Endothelial cell of umbilical vein (primary cell): Measurements from ENCODE around the gene TNNI3K. TPM values are rescaled to one million over a fixed set of nuclear protein-coding genes. Genes with fewer than 3 reads are reported as not detected.

Experiments
- BruUV-seq: library from RNA; stranded (reverse); fragments of 400-500 nt; replicated peaks from 2 replicates; lab custom pipeline; 2021; lab: Mats Ljungman, UMichigan
- CTCF ChIA-PET: fragments of 300-600, 350-600 bp; sonication (Branson Sonifier 250); formaldehyde crosslinking; loops from one replicate; lab custom pipeline; 2021; ENCODE audit warnings: antibody characterized with exemption, inconsistent platforms; lab: Charles Lee
- POLR2A ChIA-PET: fragments of 300-600, 350-600 bp; sonication (Branson Sonifier 250); formaldehyde crosslinking; loops from one replicate; lab custom pipeline; 2021; ENCODE audit warnings: antibody characterized with exemption, inconsistent platforms; lab: Charles Lee
- DNase-seq: peaks from one replicate; pipeline ENCODE4 v3.0.0-alpha.2; 2011; ENCODE audit warnings: low read depth, low spot score
- FAIRE-seq: peaks from 2 replicates; lab custom pipeline; 2011; peaks lifted over from hg19 to GRCh38; lab: Jason Lieb, UNC
- H2AFZ ChIP-seq: 2 replicates; pipeline ENCODE4 v1.6.0; 2012; ENCODE audit warnings: low read depth, low read length, control low read depth, inconsistent platforms
- H3K27ac ChIP-seq: 2 replicates; pipeline ENCODE4 v1.5.1; 2011; ENCODE audit warnings: low read depth, mild to moderate bottlenecking, control low read depth, low read length, moderate library complexity; ENCODE audit not compliant: insufficient read depth
- H3K27me3 ChIP-seq, 2 experiments: 2 replicates each; pipeline versions ENCODE4 v1.6.0 to v1.6.1; 2011; ENCODE audit warnings: low read length in 2 of 2, mixed read lengths in 1 of 2; ENCODE audit not compliant: control insufficient read depth in 2 of 2, insufficient read depth in 2 of 2
- H3K36me3 ChIP-seq, 2 experiments: 2 replicates in 1 of 2; 3 replicates in 1 of 2; pipeline ENCODE4 v1.5.1; 2011; ENCODE audit warnings: low read length in 2 of 2, mild to moderate bottlenecking in 1 of 2, moderate library complexity in 1 of 2; ENCODE audit not compliant: control insufficient read depth in 2 of 2, insufficient read depth in 2 of 2; ENCODE audit errors: extremely low read depth in 1 of 2
- H3K4me1 ChIP-seq: 3 replicates; pipeline ENCODE4 v1.5.1; 2011; ENCODE audit warnings: mild to moderate bottlenecking, low read length; ENCODE audit not compliant: control insufficient read depth, insufficient read depth; ENCODE audit errors: extremely low read depth
- H3K4me2 ChIP-seq: 2 replicates; pipeline ENCODE4 v1.6.1; 2011; ENCODE audit warnings: low read length, control low read depth, mixed read lengths; ENCODE audit not compliant: insufficient read depth
- H3K4me3 ChIP-seq, 3 experiments: fragments of 200-600 bp in 1 of 3; sonication (generic), shearing (Covaris generic) in 1 of 3; replicated peaks in 1 of 3; 2 replicates each; pipeline ENCODE4 v1.5.1; 2011 to 2016; ENCODE audit warnings: control low read depth in 3 of 3, low read length in 3 of 3, mild to moderate bottlenecking in 2 of 3, inconsistent platforms in 1 of 3, low read depth in 1 of 3, moderate library complexity in 1 of 3; ENCODE audit not compliant: insufficient read depth in 1 of 3
- H3K79me2 ChIP-seq: 2 replicates; pipeline ENCODE4 v1.6.0; 2012; ENCODE audit warnings: low read length, inconsistent platforms; ENCODE audit not compliant: control insufficient read depth, insufficient read depth
- H3K9ac ChIP-seq: replicated peaks from 2 replicates; pipeline ENCODE3; 2011; ENCODE audit warnings: low read length, control low read depth; ENCODE audit not compliant: insufficient read depth; ENCODE audit errors: extremely low read depth
- H3K9me1 ChIP-seq: replicated peaks from 3 replicates; pipeline ENCODE4 v1.6.0; 2011; ENCODE audit warnings: mild to moderate bottlenecking, low read length; ENCODE audit not compliant: control insufficient read depth, insufficient read depth; ENCODE audit errors: extremely low read depth
- H3K9me3 ChIP-seq: replicated peaks from 2 replicates; pipeline ENCODE4 v1.5.1; 2012; ENCODE audit warnings: low read length, inconsistent platforms; ENCODE audit not compliant: control insufficient read depth, insufficient read depth
- H4K20me1 ChIP-seq: replicated peaks from 2 replicates; pipeline ENCODE3; 2011; ENCODE audit warnings: mild to moderate bottlenecking, low read length; ENCODE audit not compliant: control insufficient read depth, insufficient read depth; ENCODE audit errors: extremely low read depth
- CTCF ChIP-seq, 2 donors: IDR thresholded peaks; 1 replicate in 1 of 2; 2 replicates in 1 of 2; pipeline ENCODE4 v1.5.1; 2011; ENCODE audit warnings: low read length in 2 of 2, mild to moderate bottlenecking in 2 of 2, moderate library complexity in 2 of 2, control low read depth in 1 of 2, inconsistent platforms in 1 of 2, low read depth in 1 of 2; ENCODE audit not compliant: insufficient read depth in 1 of 2; ENCODE audit errors: extremely low read depth in 1 of 2
- EZH2 ChIP-seq: IDR thresholded peaks from 2 replicates; pipeline ENCODE4 v1.6.1; 2012; ENCODE audit warnings: borderline replicate concordance, low read depth, mild to moderate bottlenecking, moderate library complexity, low read length, inconsistent platforms; ENCODE audit not compliant: severe bottlenecking
- FOS ChIP-seq: IDR thresholded peaks from 2 replicates; pipeline ENCODE4 v1.6.1; 2011; ENCODE audit warnings: mild to moderate bottlenecking, low read length, moderate library complexity, borderline replicate concordance; ENCODE audit not compliant: insufficient read depth
- GATA2 ChIP-seq: IDR thresholded peaks from 2 replicates; pipeline ENCODE4 v1.7.0; 2011; ENCODE audit warnings: low read depth, mild to moderate bottlenecking, moderate library complexity, mixed read lengths, low read length; ENCODE audit not compliant: insufficient read length, insufficient read depth
- JUN ChIP-seq: IDR thresholded peaks from 2 replicates; pipeline ENCODE4 v1.6.1; 2011; ENCODE audit warnings: borderline replicate concordance, low read depth; ENCODE audit not compliant: insufficient read length, insufficient read depth
- MAX ChIP-seq: IDR thresholded peaks from 2 replicates; pipeline ENCODE4 v1.6.1; 2011; ENCODE audit not compliant: insufficient read depth, insufficient read length
- MYC ChIP-seq: IDR thresholded peaks from one replicate; pipeline ENCODE4 v1.6.1; 2011; ENCODE audit warnings: mild to moderate bottlenecking, low read depth, low read length
- POLR2A ChIP-seq: IDR thresholded peaks from 2 replicates; pipeline ENCODE4 v1.6.1; 2012; ENCODE audit warnings: low read depth, mild to moderate bottlenecking, control low read depth, low read length
- POLR2AphosphoS5 ChIP-seq: IDR thresholded peaks from 2 replicates; pipeline ENCODE4 v1.6.1; 2012; ENCODE audit warnings: low read depth, mild to moderate bottlenecking, control low read depth, low read length, moderate library complexity; ENCODE audit not compliant: insufficient read depth
- dilution Hi-C: fragments of 300-500 bp; cut with MboI; formaldehyde crosslinking; loops from one replicate; pipeline ENCODE4 v1.15.0; 2019; ENCODE audit warnings: low sequenced_read_pairs; ENCODE audit not compliant: extremely low pct_ligation_motif_present
- intact Hi-C: fragments of 100-400 bp; cut with micrococcal nuclease; formaldehyde crosslinking; loops from one replicate; pipeline ENCODE4 v1.10.0; 2022
- polyA plus RNA-seq, 4 experiments: library from polyadenylated mRNA; depleted of rRNA in 3 of 4; stranded (reverse) in 3 of 4; unstranded in 1 of 4; fragments of >200 nt; gene quantifications; 2 replicates each; pipeline versions ENCODE4 v1.2.1 to v1.2.3, GENCODE V29; 2011 to 2012; ENCODE audit warnings: missing spikeins in 1 of 4
- total RNA-seq: library from RNA; stranded (reverse); gene quantifications from 2 replicates; pipeline ENCODE4 v1.2.3, GENCODE V29; 2021

TNNI3K gene
- total and polyA plus RNA-seq, 2 donors (not counting 3 experiments of a cell fraction or from before 2014, with no cell fraction given) = 0.69 TPM; not detected in 1

- no peaks in the 10 kb centered on the region for H3K36me3 ChIP-seq
- intact Hi-C loops (no loop called here), dilution Hi-C loops (no loop called here)
- ChIA-PET CTCF (no interaction called here), POLR2A (no interaction called here)
- no peak overlapping the region for H3K4me2 ChIP-seq
- no peak for DNase-seq
- H3K9me3 ChIP-seq = no peaks in the 10 kb centered on the region
- no peaks in the 10 kb centered on the region for H4K20me1 ChIP-seq
- no peaks in the 10 kb centered on the region for H3K27me3 ChIP-seq
- no peaks in the 10 kb centered on the region for H3K79me2 ChIP-seq
- H3K27ac ChIP-seq = no peak overlapping the region
- H3K9me1 ChIP-seq = no peaks in the 10 kb centered on the region
- H3K9ac ChIP-seq = no peak overlapping the region
- no peak for TF ChIP-seq JUN
- TF ChIP-seq EZH2 = no peak
- no peak for TF ChIP-seq FOS
- no peak for TF ChIP-seq POLR2AphosphoS5
- no peak for TF ChIP-seq MYC
- TF ChIP-seq GATA2 = no peak
- no peak for TF ChIP-seq CTCF (IDR thresholded peaks at IDR 0.05; ENCODE audit: extremely low read depth in 1 of 2, insufficient read depth in 1 of 2, low read depth in 1 of 2, low read length in 2 of 2)
- no peak for TF ChIP-seq MAX
- no peak for TF ChIP-seq POLR2A
- no peak overlapping the region for H3K4me3 ChIP-seq
- H2AFZ ChIP-seq = no peak overlapping the region
- FAIRE-seq = no peak
- BruUV-seq = no TSS peak
- no peaks in the 10 kb centered on the region for H3K4me1 ChIP-seq
Observed at GRCh38 chr1:74471470-74471869, 236.3 kb downstream of the TNNI3K start.
